Measurements from ENCODE around the gene ETV6.

GRCh38 chr12:11601647-11602046 lies 47.8 kb upstream of the ETV6 start:
- TF ChIP-seq, protein P1, sequence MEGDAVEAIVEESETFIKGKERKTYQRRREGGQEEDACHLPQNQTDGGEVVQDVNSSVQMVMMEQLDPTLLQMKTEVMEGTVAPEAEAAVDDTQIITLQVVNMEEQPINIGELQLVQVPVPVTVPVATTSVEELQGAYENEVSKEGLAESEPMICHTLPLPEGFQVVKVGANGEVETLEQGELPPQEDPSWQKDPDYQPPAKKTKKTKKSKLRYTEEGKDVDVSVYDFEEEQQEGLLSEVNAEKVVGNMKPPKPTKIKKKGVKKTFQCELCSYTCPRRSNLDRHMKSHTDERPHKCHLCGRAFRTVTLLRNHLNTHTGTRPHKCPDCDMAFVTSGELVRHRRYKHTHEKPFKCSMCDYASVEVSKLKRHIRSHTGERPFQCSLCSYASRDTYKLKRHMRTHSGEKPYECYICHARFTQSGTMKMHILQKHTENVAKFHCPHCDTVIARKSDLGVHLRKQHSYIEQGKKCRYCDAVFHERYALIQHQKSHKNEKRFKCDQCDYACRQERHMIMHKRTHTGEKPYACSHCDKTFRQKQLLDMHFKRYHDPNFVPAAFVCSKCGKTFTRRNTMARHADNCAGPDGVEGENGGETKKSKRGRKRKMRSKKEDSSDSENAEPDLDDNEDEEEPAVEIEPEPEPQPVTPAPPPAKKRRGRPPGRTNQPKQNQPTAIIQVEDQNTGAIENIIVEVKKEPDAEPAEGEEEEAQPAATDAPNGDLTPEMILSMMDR (IDR thresholded peaks at IDR 0.05), result no peak
- no peak for TF ChIP-seq POLR2A (IDR thresholded peaks at IDR 0.05)

Measured in upper lobe of left lung (tissue), 4 donors.